ENCODE data around the gene TSTD2.
A peak's percentile ranks its signal among the peaks of the same experiment; 100 is the strongest.
"Not testable (repeated sequence)": the region's sequence is repeated elsewhere in the genome, so short reads cannot be mapped to it uniquely, and the experiment has no call there.

TSTD2 gene

GRCh38 chr9:97630591-97630990, 2.6 kb downstream of the TSTD2 start:
- no peak for DNase-seq (ENCODE audit: low spot score)

GRCh38 chr9:97629156-97629555, 4.0 kb downstream of the TSTD2 start:
- DNase-seq (ENCODE audit: low spot score): peak; percentile 65

- no peak for DNase-seq (ENCODE audit: low spot score)
Measured at GRCh38 chr9:97628668-97629067, 4.5 kb downstream of the TSTD2 start.

GRCh38 chr9:97627624-97628023, 5.5 kb downstream of the TSTD2 start:
- no peak for DNase-seq (ENCODE audit: low spot score)

GRCh38 chr9:97625620-97626019, 7.5 kb downstream of the TSTD2 start:
- no peak for DNase-seq (ENCODE audit: low spot score)

- no peak for DNase-seq (ENCODE audit: low spot score)
Measured at GRCh38 chr9:97623946-97624345, 9.2 kb downstream of the TSTD2 start.

- not testable (repeated sequence) for DNase-seq (ENCODE audit: low spot score)
Measured at GRCh38 chr9:97622483-97622882, 10.7 kb downstream of the TSTD2 start.

- not testable (repeated sequence) for DNase-seq (ENCODE audit: low spot score)
Measured at GRCh38 chr9:97620063-97620462, 13.1 kb downstream of the TSTD2 start.

GRCh38 chr9:97617939-97618416, 15.2 kb downstream of the TSTD2 start:
- DNase-seq (ENCODE audit: low spot score): no peak

- peak; percentile 74 for DNase-seq (ENCODE audit: low spot score)
Measured at GRCh38 chr9:97615439-97616072, 17.6 kb downstream of the TSTD2 start.

GRCh38 chr9:97604901-97605645, 28.1 kb downstream of the TSTD2 start:
- DNase-seq (ENCODE audit: low spot score): no peak

- DNase-seq (ENCODE audit: low spot score): no peak
Measured at GRCh38 chr9:97602430-97602829, 30.7 kb downstream of the TSTD2 start.

GRCh38 chr9:97601228-97601898, 31.8 kb downstream of the TSTD2 start:
- DNase-seq (ENCODE audit: low spot score): no peak

- DNase-seq (ENCODE audit: low spot score): no peak
Measured at GRCh38 chr9:97600531-97601227, 32.5 kb downstream of the TSTD2 start.

- no peak for DNase-seq (ENCODE audit: low spot score)
Measured at GRCh38 chr9:97599314-97599846, 33.8 kb downstream of the TSTD2 start.

GRCh38 chr9:97598461-97599288, 34.5 kb downstream of the TSTD2 start:
- DNase-seq (ENCODE audit: low spot score): peak; percentile 75

- no peak for DNase-seq (ENCODE audit: low spot score)
Measured at GRCh38 chr9:97596906-97597305, 36.3 kb downstream of the TSTD2 start.

GRCh38 chr9:97594381-97594921, 38.7 kb downstream of the TSTD2 start:
- no peak for DNase-seq (ENCODE audit: low spot score)

GRCh38 chr9:97593960-97594359, 39.2 kb downstream of the TSTD2 start:
- DNase-seq (ENCODE audit: low spot score): peak; percentile 45

- DNase-seq (ENCODE audit: low spot score): no peak
Measured at GRCh38 chr9:97592126-97592525, 41.0 kb downstream of the TSTD2 start.

GRCh38 chr9:97591535-97591934, 41.6 kb downstream of the TSTD2 start:
- DNase-seq (ENCODE audit: low spot score): no peak

Data from COLO829 (cell line).